Rectal smooth muscle tissue (tissue), 1 donor: Measurements from ENCODE around the gene WWOX.

Experiments
- H3K27ac ChIP-seq: one replicate; pipeline ENCODE4 v1.7.0; 2013; ENCODE audit warnings: low read depth, low read length, inconsistent platforms
- H3K27me3 ChIP-seq: one replicate; pipeline ENCODE4 v1.7.0; 2013; ENCODE audit warnings: low read length; ENCODE audit not compliant: control insufficient read depth, insufficient read depth
- H3K36me3 ChIP-seq: one replicate; pipeline ENCODE4 v1.7.0; 2013; ENCODE audit warnings: low read length; ENCODE audit not compliant: control insufficient read depth, insufficient read depth
- H3K4me1 ChIP-seq: one replicate; pipeline ENCODE4 v1.7.0; 2013; ENCODE audit warnings: low read length; ENCODE audit not compliant: control insufficient read depth, insufficient read depth
- H3K4me3 ChIP-seq: one replicate; pipeline ENCODE4 v1.7.0; 2013; ENCODE audit warnings: low read length
- H3K9ac ChIP-seq: one replicate; pipeline ENCODE4 v1.7.0; 2013; ENCODE audit warnings: low read length

WWOX gene

GRCh38 chr16:79005096-79005495 is 905.6 kb downstream of the WWOX start:
- H3K27me3 ChIP-seq = no peaks in the 10 kb centered on the region
- H3K4me1 ChIP-seq = no peaks in the 10 kb centered on the region
- H3K27ac ChIP-seq = no peak overlapping the region
- no peak overlapping the region for H3K4me3 ChIP-seq
- no peaks in the 10 kb centered on the region for H3K36me3 ChIP-seq
- H3K9ac ChIP-seq = no peak overlapping the region

GRCh38 chr16:79006206-79006605 is 906.8 kb downstream of the WWOX start:
- H3K27ac ChIP-seq = no peak overlapping the region
- H3K4me1 ChIP-seq = no peaks in the 10 kb centered on the region
- no peak overlapping the region for H3K9ac ChIP-seq
- H3K36me3 ChIP-seq = no peaks in the 10 kb centered on the region
- H3K4me3 ChIP-seq = no peak overlapping the region
- no peaks in the 10 kb centered on the region for H3K27me3 ChIP-seq

GRCh38 chr16:79006765-79007164 is 907.3 kb downstream of the WWOX start:
- no peak overlapping the region for H3K27ac ChIP-seq
- no peaks in the 10 kb centered on the region for H3K36me3 ChIP-seq
- H3K9ac ChIP-seq = no peak overlapping the region
- H3K4me3 ChIP-seq = no peak overlapping the region
- no peaks in the 10 kb centered on the region for H3K4me1 ChIP-seq
- no peaks in the 10 kb centered on the region for H3K27me3 ChIP-seq

- no peak overlapping the region for H3K9ac ChIP-seq
- no peak overlapping the region for H3K4me3 ChIP-seq
- no peaks in the 10 kb centered on the region for H3K4me1 ChIP-seq
- no peaks in the 10 kb centered on the region for H3K36me3 ChIP-seq
- H3K27ac ChIP-seq = no peak overlapping the region
- no peaks in the 10 kb centered on the region for H3K27me3 ChIP-seq
Observed at GRCh38 chr16:79007614-79008013, 908.2 kb downstream of the WWOX start.

- no peaks in the 10 kb centered on the region for H3K36me3 ChIP-seq
- no peaks in the 10 kb centered on the region for H3K27me3 ChIP-seq
- H3K9ac ChIP-seq = no peak overlapping the region
- no peak overlapping the region for H3K27ac ChIP-seq
- H3K4me1 ChIP-seq = no peaks in the 10 kb centered on the region
- no peak overlapping the region for H3K4me3 ChIP-seq
Observed at GRCh38 chr16:79008036-79008868, 908.8 kb downstream of the WWOX start.

- no peaks in the 10 kb centered on the region for H3K36me3 ChIP-seq
- no peak overlapping the region for H3K27ac ChIP-seq
Observed at GRCh38 chr16:79008869-79009179, 909.4 kb downstream of the WWOX start.

GRCh38 chr16:79009896-79010295 is 910.4 kb downstream of the WWOX start:
- Histone ChIP-seq H3K4me3 (no peak overlapping the region), H3K27me3 (no peaks in the 10 kb centered on the region), H3K9ac (no peak overlapping the region), H3K27ac (no peak overlapping the region), H3K36me3 (no peaks in the 10 kb centered on the region), H3K4me1 (no peaks in the 10 kb centered on the region)

More at GRCh38 chr16:79008869-79009179, 909.4 kb downstream of the WWOX start:
- Histone ChIP-seq H3K4me3 (no peak overlapping the region), H3K27me3 (no peaks in the 10 kb centered on the region), H3K9ac (no peak overlapping the region), H3K4me1 (no peaks in the 10 kb centered on the region)

GRCh38 chr16:79011282-79011681 is 911.8 kb downstream of the WWOX start:
- no peaks in the 10 kb centered on the region for H3K27me3 ChIP-seq
- H3K4me1 ChIP-seq = no peaks in the 10 kb centered on the region
- H3K4me3 ChIP-seq = no peak overlapping the region
- H3K9ac ChIP-seq = no peak overlapping the region
- H3K27ac ChIP-seq = no peak overlapping the region
- no peaks in the 10 kb centered on the region for H3K36me3 ChIP-seq

GRCh38 chr16:79012671-79013434 is 913.4 kb downstream of the WWOX start:
- Histone ChIP-seq H3K9ac (no peak overlapping the region), H3K36me3 (no peaks in the 10 kb centered on the region), H3K27me3 (no peaks in the 10 kb centered on the region), H3K4me1 (no peaks in the 10 kb centered on the region), H3K4me3 (no peak overlapping the region), H3K27ac (no peak overlapping the region)

- no peak overlapping the region for H3K9ac ChIP-seq
- no peaks in the 10 kb centered on the region for H3K36me3 ChIP-seq
Observed at GRCh38 chr16:79013930-79014660, 914.6 kb downstream of the WWOX start.

GRCh38 chr16:79018650-79019429 is 919.4 kb downstream of the WWOX start:
- Histone ChIP-seq H3K4me3 (no peak overlapping the region), H3K9ac (no peak overlapping the region), H3K27me3 (no peaks in the 10 kb centered on the region), H3K4me1 (no peaks in the 10 kb centered on the region), H3K27ac (no peak overlapping the region), H3K36me3 (no peaks in the 10 kb centered on the region)

More at GRCh38 chr16:79013930-79014660, 914.6 kb downstream of the WWOX start:
- Histone ChIP-seq H3K27ac (no peak overlapping the region), H3K27me3 (no peaks in the 10 kb centered on the region), H3K4me1 (no peaks in the 10 kb centered on the region), H3K4me3 (no peak overlapping the region)

GRCh38 chr16:79019431-79019830 is 920.0 kb downstream of the WWOX start:
- no peak overlapping the region for H3K4me3 ChIP-seq
- H3K27me3 ChIP-seq = no peaks in the 10 kb centered on the region
- no peaks in the 10 kb centered on the region for H3K36me3 ChIP-seq
- H3K27ac ChIP-seq = no peak overlapping the region
- H3K9ac ChIP-seq = no peak overlapping the region
- H3K4me1 ChIP-seq = no peaks in the 10 kb centered on the region
